Astrocyte of the cerebellum (primary cell): ENCODE data around the gene KREMEN1.
"Not testable (repeated sequence)": the region's sequence is repeated elsewhere in the genome, so short reads cannot be mapped to it uniquely, and the experiment has no call there.

ENCODE experiments used
- DNase-seq: peaks from one replicate; pipeline ENCODE4 v3.0.0-alpha.2; 2011; ENCODE audit warnings: low read depth
- H3K4me3 ChIP-seq: 2 replicates; pipeline ENCODE4 v1.5.1; 2011; ENCODE audit warnings: mild to moderate bottlenecking, low read depth, low read length, moderate library complexity
- CTCF ChIP-seq: IDR thresholded peaks from 2 replicates; pipeline ENCODE4 v1.5.1; 2012; ENCODE audit warnings: low read length, low read depth, moderate library complexity, mild to moderate bottlenecking; ENCODE audit errors: missing control alignments
- in situ Hi-C: cut with HindIII; loops from 2 replicates; pipeline ENCODE4 v1.10.0; 2017; ENCODE audit warnings: low sequenced_read_pairs

Gene KREMEN1

GRCh38 chr22:29117799-29118477, 45.1 kb downstream of the KREMEN1 start:
- DNase-seq, result no peak
- in situ Hi-C loops, result no loop called here
- no peak overlapping the region for H3K4me3 ChIP-seq
- no peak for TF ChIP-seq CTCF

GRCh38 chr22:29120098-29120912, 47.5 kb downstream of the KREMEN1 start:
- DNase-seq, H3K4me3 ChIP-seq, in situ Hi-C loops: not testable (repeated sequence)

- TF ChIP-seq CTCF, result no peak
- no peak overlapping the region for H3K4me3 ChIP-seq
- in situ Hi-C loops, result no loop called here
- DNase-seq, result no peak
Observed at GRCh38 chr22:29121124-29121523, 48.3 kb downstream of the KREMEN1 start.

- DNase-seq, result no peak
- in situ Hi-C loops, result no loop called here
- H3K4me3 ChIP-seq, result no peak overlapping the region
- no peak for TF ChIP-seq CTCF
Observed at GRCh38 chr22:29122041-29122440, 49.2 kb downstream of the KREMEN1 start.

- in situ Hi-C loops, result no loop called here
- no peak for TF ChIP-seq CTCF
- DNase-seq, result no peak
- no peak overlapping the region for H3K4me3 ChIP-seq
Observed at GRCh38 chr22:29124777-29125442, 52.1 kb downstream of the KREMEN1 start.

GRCh38 chr22:29125443-29125778, 52.6 kb downstream of the KREMEN1 start:
- TF ChIP-seq CTCF, result no peak
- in situ Hi-C loops, result no loop called here
- DNase-seq, result no peak
- H3K4me3 ChIP-seq, result no peak overlapping the region

GRCh38 chr22:29125844-29126243, 53.0 kb downstream of the KREMEN1 start:
- H3K4me3 ChIP-seq, result no peak overlapping the region
- no peak for DNase-seq
- in situ Hi-C loops, result no loop called here
- no peak for TF ChIP-seq CTCF
